ENCODE results near the gene AGRP.
"Not testable (repeated sequence)": the region's sequence is repeated elsewhere in the genome, so short reads cannot be mapped to it uniquely, and the experiment has no call there.

The AGRP gene

DNA sequence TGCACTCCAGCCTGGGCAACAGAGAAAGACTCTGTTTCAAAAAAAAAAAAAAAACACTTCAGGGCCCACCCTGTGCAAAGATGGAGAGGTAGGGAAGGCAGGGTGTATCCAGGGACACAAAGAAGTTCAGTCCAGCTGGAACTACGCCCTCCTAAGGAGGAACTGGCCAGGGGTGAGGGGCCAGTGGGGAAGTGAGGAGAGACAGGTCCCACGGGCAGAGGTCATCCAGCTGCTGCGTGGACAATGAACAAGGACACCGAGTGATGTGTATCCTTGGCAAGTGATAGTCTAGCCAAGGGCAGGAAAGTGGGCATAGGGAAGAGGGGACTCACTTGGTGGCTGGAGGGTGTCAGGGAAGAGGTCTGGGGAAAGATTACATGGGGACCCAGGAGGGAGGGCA is 35.9 kb upstream of the AGRP start:
- DNase-seq (ENCODE audit: low read depth, low spot score), result no peak
- WGBS (ENCODE audit: insufficient coverage, insufficient read length), result no CpG with 5 or more reads among the region's 4 CpGs
- no peaks in the 10 kb centered on the region for H3K9me3 ChIP-seq (ENCODE audit: control insufficient read depth, insufficient read depth, low read length)
- no peak overlapping the region for H3K27ac ChIP-seq (ENCODE audit: low read length)
- H3K4me3 ChIP-seq (ENCODE audit: low read length), result no peak overlapping the region
- H3K4me1 ChIP-seq (ENCODE audit: control insufficient read depth, insufficient read depth, low read length), result no peaks in the 10 kb centered on the region
- H3K36me3 ChIP-seq (ENCODE audit: control insufficient read depth, insufficient read depth, low read length), result no peaks in the 10 kb centered on the region; the same call in 1 of the 2 replicates
- no peaks in the 10 kb centered on the region; the same call in 1 of the 2 replicates for H3K27me3 ChIP-seq (ENCODE audit: control insufficient read depth, insufficient read depth, low read length)

- no peak overlapping the region for H3K4me3 ChIP-seq (ENCODE audit: low read length)
- WGBS (ENCODE audit: insufficient coverage, insufficient read length), result no CpG with 5 or more reads among the region's 8 CpGs
- no peaks in the 10 kb centered on the region for H3K9me3 ChIP-seq (ENCODE audit: control insufficient read depth, insufficient read depth, low read length)
- no peaks in the 10 kb centered on the region; the same call in 1 of the 2 replicates for H3K27me3 ChIP-seq (ENCODE audit: control insufficient read depth, insufficient read depth, low read length)
- H3K27ac ChIP-seq (ENCODE audit: low read length), result no peak overlapping the region
- no peak for DNase-seq (ENCODE audit: low read depth, low spot score)
- no peaks in the 10 kb centered on the region; the same call in 1 of the 2 replicates for H3K36me3 ChIP-seq (ENCODE audit: control insufficient read depth, insufficient read depth, low read length)
- H3K4me1 ChIP-seq (ENCODE audit: control insufficient read depth, insufficient read depth, low read length), result no peaks in the 10 kb centered on the region
Measured at GRCh38 chr16:67518676-67519075, 35.3 kb upstream of the AGRP start.

- no peaks in the 10 kb centered on the region for H3K4me1 ChIP-seq (ENCODE audit: control insufficient read depth, insufficient read depth, low read length)
- no peak for DNase-seq (ENCODE audit: low read depth, low spot score)
- H3K27me3 ChIP-seq (ENCODE audit: control insufficient read depth, insufficient read depth, low read length), result no peaks in the 10 kb centered on the region
- H3K36me3 ChIP-seq (ENCODE audit: control insufficient read depth, insufficient read depth, low read length), result no peaks in the 10 kb centered on the region; the same call in 1 of the 2 replicates
- H3K4me3 ChIP-seq (ENCODE audit: low read length), result no peak overlapping the region
- no peaks in the 10 kb centered on the region for H3K9me3 ChIP-seq (ENCODE audit: control insufficient read depth, insufficient read depth, low read length)
- no peak overlapping the region for H3K27ac ChIP-seq (ENCODE audit: low read length)
- WGBS (ENCODE audit: insufficient coverage, insufficient read length), result no CpG with 5 or more reads among the region's 11 CpGs
Measured at GRCh38 chr16:67517661-67518423, 34.5 kb upstream of the AGRP start.

DNA sequence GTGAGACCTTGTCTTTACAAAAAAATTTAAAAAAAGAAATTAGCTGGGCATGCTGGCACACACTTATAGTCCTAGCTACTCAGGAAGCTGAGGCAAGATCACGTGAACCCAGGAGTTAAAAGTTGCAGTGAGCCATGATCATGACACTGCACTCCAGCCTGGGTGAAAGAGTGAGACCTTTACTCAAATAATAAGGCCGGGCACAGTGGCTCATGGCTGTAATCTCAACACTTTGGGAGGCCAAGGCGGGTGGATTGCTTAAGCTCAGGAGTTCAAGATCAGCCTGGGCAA is 33.8 kb upstream of the AGRP start:
- H3K36me3 ChIP-seq (ENCODE audit: control insufficient read depth, insufficient read depth, low read length), result no peaks in the 10 kb centered on the region; the same call in 1 of the 2 replicates
- no CpG with 5 or more reads among the region's 3 CpGs for WGBS (ENCODE audit: insufficient coverage, insufficient read length)
- no peak for DNase-seq (ENCODE audit: low read depth, low spot score)

GRCh38 chr16:67516296-67517154 is 33.2 kb upstream of the AGRP start:
- H3K27me3 ChIP-seq (ENCODE audit: control insufficient read depth, insufficient read depth, low read length), result no peaks in the 10 kb centered on the region
- no peak for DNase-seq (ENCODE audit: low read depth, low spot score)
- H3K4me3 ChIP-seq (ENCODE audit: low read length), result no peak overlapping the region
- no peaks in the 10 kb centered on the region for H3K9me3 ChIP-seq (ENCODE audit: control insufficient read depth, insufficient read depth, low read length)
- no CpG with 5 or more reads among the region's 12 CpGs for WGBS (ENCODE audit: insufficient coverage, insufficient read length)
- no peaks in the 10 kb centered on the region for H3K4me1 ChIP-seq (ENCODE audit: control insufficient read depth, insufficient read depth, low read length)
- no peak overlapping the region for H3K27ac ChIP-seq (ENCODE audit: low read length)
- no peaks in the 10 kb centered on the region; the same call in 1 of the 2 replicates for H3K36me3 ChIP-seq (ENCODE audit: control insufficient read depth, insufficient read depth, low read length)

More for the DNA sequence above, 33.8 kb upstream of the AGRP start:
- H3K4me1 ChIP-seq (ENCODE audit: control insufficient read depth, insufficient read depth, low read length), result no peaks in the 10 kb centered on the region
- H3K4me3 ChIP-seq (ENCODE audit: low read length), result no peak overlapping the region
- no peak overlapping the region for H3K27ac ChIP-seq (ENCODE audit: low read length)
- H3K27me3 ChIP-seq (ENCODE audit: control insufficient read depth, insufficient read depth, low read length), result no peaks in the 10 kb centered on the region
- no peaks in the 10 kb centered on the region for H3K9me3 ChIP-seq (ENCODE audit: control insufficient read depth, insufficient read depth, low read length)

GRCh38 chr16:67514382-67514828 is 31.1 kb upstream of the AGRP start:
- no peaks in the 10 kb centered on the region; the same call in 1 of the 2 replicates for H3K36me3 ChIP-seq (ENCODE audit: control insufficient read depth, insufficient read depth, low read length)
- no peaks in the 10 kb centered on the region for H3K27me3 ChIP-seq (ENCODE audit: control insufficient read depth, insufficient read depth, low read length)
- no peaks in the 10 kb centered on the region for H3K9me3 ChIP-seq (ENCODE audit: control insufficient read depth, insufficient read depth, low read length)
- no peaks in the 10 kb centered on the region for H3K4me1 ChIP-seq (ENCODE audit: control insufficient read depth, insufficient read depth, low read length)
- no peak overlapping the region for H3K27ac ChIP-seq (ENCODE audit: low read length)
- no CpG with 5 or more reads among the region's 8 CpGs for WGBS (ENCODE audit: insufficient coverage, insufficient read length)
- no peak overlapping the region for H3K4me3 ChIP-seq (ENCODE audit: low read length)
- DNase-seq (ENCODE audit: low read depth, low spot score), result no peak

DNA sequence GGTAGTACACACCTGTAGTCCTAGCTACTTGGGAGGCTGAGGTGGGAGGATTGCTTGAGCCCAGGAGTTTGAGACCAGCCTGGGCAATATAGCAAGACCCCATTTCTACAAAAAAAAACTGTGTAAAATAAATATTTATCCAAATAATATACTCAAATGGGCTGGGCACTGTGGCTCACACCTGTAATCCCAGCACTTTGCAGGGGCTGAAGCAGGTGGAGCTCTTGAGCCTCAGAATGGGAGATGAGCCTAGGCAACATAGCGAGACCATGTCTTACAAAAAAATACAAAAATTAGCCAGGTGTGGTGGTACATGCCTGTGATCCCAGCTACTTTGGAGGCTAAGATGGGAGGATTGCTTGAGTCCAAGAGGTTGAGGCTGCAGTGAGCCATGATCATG is 30.5 kb upstream of the AGRP start:
- not testable (repeated sequence) for H3K36me3 ChIP-seq (ENCODE audit: control insufficient read depth, insufficient read depth, low read length); H3K27ac ChIP-seq (ENCODE audit: low read length); DNase-seq (ENCODE audit: low read depth, low spot score); H3K27me3 ChIP-seq (ENCODE audit: control insufficient read depth, insufficient read depth, low read length); H3K4me1 ChIP-seq (ENCODE audit: control insufficient read depth, insufficient read depth, low read length); H3K9me3 ChIP-seq (ENCODE audit: control insufficient read depth, insufficient read depth, low read length); H3K4me3 ChIP-seq (ENCODE audit: low read length)
- WGBS (ENCODE audit: insufficient coverage, insufficient read length), result no CpG with 5 or more reads among the region's 1 CpG

DNA sequence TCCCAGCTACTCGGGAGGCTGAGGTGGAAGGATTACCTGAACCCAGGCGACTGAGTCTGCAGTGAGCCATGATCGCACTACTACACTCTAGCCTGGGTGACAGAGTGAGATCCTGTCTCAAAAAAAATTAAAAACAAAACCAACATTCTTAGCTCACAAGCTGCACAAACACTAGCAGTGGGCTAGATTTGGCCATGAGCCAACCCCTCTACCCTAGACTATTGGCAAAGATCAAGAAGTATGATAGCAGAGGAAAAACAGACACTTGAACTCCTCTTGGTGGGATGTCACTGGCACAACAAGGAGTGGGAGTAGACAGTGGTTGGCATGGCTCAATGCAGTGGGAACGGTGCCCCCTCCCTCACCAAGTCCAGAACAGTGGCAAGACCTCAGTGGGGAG is 25.7 kb upstream of the AGRP start:
- H3K4me3 ChIP-seq (ENCODE audit: low read length), result no peak overlapping the region
- no peak for DNase-seq (ENCODE audit: low read depth, low spot score)
- no peaks in the 10 kb centered on the region for H3K4me1 ChIP-seq (ENCODE audit: control insufficient read depth, insufficient read depth, low read length)
- WGBS (ENCODE audit: insufficient coverage, insufficient read length), result no CpG with 5 or more reads among the region's 4 CpGs
- H3K9me3 ChIP-seq (ENCODE audit: control insufficient read depth, insufficient read depth, low read length), result no peaks in the 10 kb centered on the region
- H3K27me3 ChIP-seq (ENCODE audit: control insufficient read depth, insufficient read depth, low read length), result no peaks in the 10 kb centered on the region; the same call in 1 of the 2 replicates
- H3K27ac ChIP-seq (ENCODE audit: low read length), result no peak overlapping the region
- H3K36me3 ChIP-seq (ENCODE audit: control insufficient read depth, insufficient read depth, low read length), result no peaks in the 10 kb centered on the region

- no peak overlapping the region for H3K4me3 ChIP-seq (ENCODE audit: low read length)
- WGBS (ENCODE audit: insufficient coverage, insufficient read length), result no CpG with 5 or more reads among the region's 8 CpGs
- no peak for DNase-seq (ENCODE audit: low read depth, low spot score)
- H3K9me3 ChIP-seq (ENCODE audit: control insufficient read depth, insufficient read depth, low read length), result no peaks in the 10 kb centered on the region
- H3K4me1 ChIP-seq (ENCODE audit: control insufficient read depth, insufficient read depth, low read length), result no peaks in the 10 kb centered on the region
- no peaks in the 10 kb centered on the region; the same call in 1 of the 2 replicates for H3K27me3 ChIP-seq (ENCODE audit: control insufficient read depth, insufficient read depth, low read length)
- no peak overlapping the region for H3K27ac ChIP-seq (ENCODE audit: low read length)
- no peaks in the 10 kb centered on the region for H3K36me3 ChIP-seq (ENCODE audit: control insufficient read depth, insufficient read depth, low read length)
Measured at GRCh38 chr16:67506468-67506867, 23.1 kb upstream of the AGRP start.

- WGBS (ENCODE audit: insufficient coverage, insufficient read length), result no CpG with 5 or more reads among the region's 9 CpGs
- Histone ChIP-seq H3K27ac (ENCODE audit: low read length) (no peak overlapping the region), H3K9me3 (ENCODE audit: control insufficient read depth, insufficient read depth, low read length) (no peaks in the 10 kb centered on the region), H3K4me3 (ENCODE audit: low read length) (no peak overlapping the region), H3K27me3 (ENCODE audit: control insufficient read depth, insufficient read depth, low read length) (no peaks in the 10 kb centered on the region; the same call in 1 of the 2 replicates), H3K4me1 (ENCODE audit: control insufficient read depth, insufficient read depth, low read length) (no peaks in the 10 kb centered on the region), H3K36me3 (ENCODE audit: control insufficient read depth, insufficient read depth, low read length) (no peaks in the 10 kb centered on the region)
- no peak for DNase-seq (ENCODE audit: low read depth, low spot score)
Measured at GRCh38 chr16:67504031-67505021, 21.0 kb upstream of the AGRP start.

Data from iPS DF 6.9 (cell line).